Thyroid gland (tissue), 4 donors: ENCODE results near the gene KCMF1.

Experiments used
- CTCF ChIP-seq, 6 experiments: fragments of 200-600 bp in 3 of 6; fragments of 450-650 bp in 3 of 6; sonication (generic) in 3 of 6; IDR thresholded peaks; one replicate each; pipeline ENCODE4 v1.5.1; 2016 to 2019; ENCODE audit warnings: antibody characterized with exemption in 6 of 6, mild to moderate bottlenecking in 2 of 6, inconsistent platforms in 1 of 6, moderate library complexity in 1 of 6
- POLR2A ChIP-seq, 2 donors: fragments of 450-650 bp; IDR thresholded peaks; one replicate each; pipeline ENCODE4 v1.6.1; 2017; ENCODE audit warnings: antibody characterized with exemption in 2 of 2, mild to moderate bottlenecking in 2 of 2, moderate library complexity in 1 of 2

GRCh38 chr2:85001595-85001994 lies 30.6 kb downstream of the KCMF1 start:
- TF ChIP-seq CTCF (IDR thresholded peaks at IDR 0.05) (no peak), POLR2A (IDR thresholded peaks at IDR 0.05) (no peak)
